Measurements from ENCODE around the gene CCDC24. TPM values are rescaled to one million over a fixed set of nuclear protein-coding genes. Genes with fewer than 3 reads are reported as not detected.

Gene CCDC24
- total RNA-seq, 1 experiment from 2014 or later, result 5.2 TPM

GRCh38 chr1:43965316-43965715 is 26.1 kb upstream of the CCDC24 start:
- Mint-ChIP-seq H3K4me3 (ENCODE audit: unreplicated experiment) (no peak overlapping the region), H3K4me1 (ENCODE audit: low read depth, unreplicated experiment) (no peaks in the 10 kb centered on the region), H3K27ac (ENCODE audit: unreplicated experiment) (no peak overlapping the region), H3K9me3 (ENCODE audit: unreplicated experiment) (no peaks in the 10 kb centered on the region), H3K36me3 (ENCODE audit: insufficient read depth, unreplicated experiment) (no peaks in the 10 kb centered on the region), H3K27me3 (ENCODE audit: insufficient read depth, unreplicated experiment) (no peaks in the 10 kb centered on the region)
- ChIA-PET CTCF (no interaction called here), POLR2A (no interaction called here)
- Histone ChIP-seq H3K4me1 (no peaks in the 10 kb centered on the region), H3K4me3 (ENCODE audit: low read depth, low read length) (no peak overlapping the region), H3K27me3 (replicated peaks; ENCODE audit: control insufficient read depth, insufficient read depth, low read length) (no peaks in the 10 kb centered on the region), H3K36me3 (ENCODE audit: control insufficient read depth, insufficient read depth, low read length) (no peaks in the 10 kb centered on the region), H3K9me3 (no peaks in the 10 kb centered on the region)
- intact Hi-C loops (cut with micrococcal nuclease; ENCODE audit: unreplicated experiment), result no loop called here
- DNase-seq, result no peak
- no peak for TF ChIP-seq CTCF (IDR thresholded peaks at IDR 0.05; ENCODE audit: insufficient read depth in 1 of 2, low read depth in 1 of 2, low read length in 1 of 2, severe bottlenecking in 1 of 2, unreplicated experiment in 1 of 2)
- no TSS peak for BruUV-seq (replicated peaks)

GRCh38 chr1:43968348-43968948 is 23.0 kb upstream of the CCDC24 start:
- ChIA-PET CTCF (no interaction called here), POLR2A (no interaction called here)
- TF ChIP-seq CTCF (IDR thresholded peaks at IDR 0.05; ENCODE audit: insufficient read depth in 1 of 2, low read depth in 1 of 2, low read length in 1 of 2, severe bottlenecking in 1 of 2, unreplicated experiment in 1 of 2), result no peak
- Mint-ChIP-seq H3K27ac (ENCODE audit: unreplicated experiment) (no peak overlapping the region), H3K27me3 (ENCODE audit: insufficient read depth, unreplicated experiment) (no peaks in the 10 kb centered on the region), H3K4me1 (ENCODE audit: low read depth, unreplicated experiment) (no peaks in the 10 kb centered on the region), H3K36me3 (ENCODE audit: insufficient read depth, unreplicated experiment) (no peaks in the 10 kb centered on the region), H3K9me3 (ENCODE audit: unreplicated experiment) (no peaks in the 10 kb centered on the region), H3K4me3 (ENCODE audit: unreplicated experiment) (no peak overlapping the region)
- H3K9me3 ChIP-seq, result no peaks in the 10 kb centered on the region
- intact Hi-C loops (cut with micrococcal nuclease; ENCODE audit: unreplicated experiment), result no loop called here
- DNase-seq, result peak in 1 of 2 experiments; percentile 57
- H3K27me3 ChIP-seq (replicated peaks; ENCODE audit: control insufficient read depth, insufficient read depth, low read length), result no peaks in the 10 kb centered on the region
- H3K4me1 ChIP-seq, result no peaks in the 10 kb centered on the region
- no TSS peak for BruUV-seq (replicated peaks)
- H3K4me3 ChIP-seq (ENCODE audit: low read depth, low read length), result no peak overlapping the region
- H3K36me3 ChIP-seq (ENCODE audit: control insufficient read depth, insufficient read depth, low read length), result peaks cover 1% of the 10 kb centered on the region; the same call in 1 of the 2 replicates

GRCh38 chr1:43969416-43969745 is 22.0 kb upstream of the CCDC24 start:
- Mint-ChIP-seq H3K36me3 (ENCODE audit: insufficient read depth, unreplicated experiment) (peaks cover 6% of the 10 kb centered on the region), H3K27ac (ENCODE audit: unreplicated experiment) (no peak overlapping the region), H3K27me3 (ENCODE audit: insufficient read depth, unreplicated experiment) (no peaks in the 10 kb centered on the region), H3K9me3 (ENCODE audit: unreplicated experiment) (no peaks in the 10 kb centered on the region), H3K4me1 (ENCODE audit: low read depth, unreplicated experiment) (no peaks in the 10 kb centered on the region), H3K4me3 (ENCODE audit: unreplicated experiment) (peak overlapping the region; percentile 92)
- BruUV-seq (replicated peaks), result no TSS peak
- peak overlapping the region; percentile 17; the same call in 1 of the 2 replicates for H3K4me3 ChIP-seq (ENCODE audit: low read depth, low read length)
- DNase-seq, result no peak
- no peak for TF ChIP-seq CTCF (IDR thresholded peaks at IDR 0.05; ENCODE audit: insufficient read depth in 1 of 2, low read depth in 1 of 2, low read length in 1 of 2, severe bottlenecking in 1 of 2, unreplicated experiment in 1 of 2)
- CTCF ChIA-PET, result interaction anchor here (1.0 kb wide), 2 partner anchors 24 to 206 kb away, joined by 3 to 4 read pairs; no protein-coding TSS in a partner anchor
- POLR2A ChIA-PET, result interaction anchor here (1.4 kb wide), 1 partner anchor 22 kb away, joined by 4 read pairs; no protein-coding TSS in a partner anchor
- H3K4me1 ChIP-seq, result no peaks in the 10 kb centered on the region
- no peaks in the 10 kb centered on the region for H3K9me3 ChIP-seq
- peaks cover 1% of the 10 kb centered on the region; the same call in 1 of the 2 replicates for H3K36me3 ChIP-seq (ENCODE audit: control insufficient read depth, insufficient read depth, low read length)
- H3K27me3 ChIP-seq (replicated peaks; ENCODE audit: control insufficient read depth, insufficient read depth, low read length), result no peaks in the 10 kb centered on the region
- intact Hi-C loops (cut with micrococcal nuclease; ENCODE audit: unreplicated experiment), result loop anchor here (1.0 kb wide), 1 partner anchor 23 kb away; the partner anchor contains the start of gene IPO13

All from Caco-2 (cell line).